PC-9 (cell line): ENCODE measurements around the gene BICC1. TPM values are rescaled to one million over a fixed set of nuclear protein-coding genes. Genes with fewer than 3 reads are reported as not detected.

Source experiments
- BruUV-seq: library from RNA; stranded (reverse); fragments of 400-500 nt; replicated peaks from 2 replicates; lab custom pipeline; 2021; lab: Mats Ljungman, UMichigan
- CTCF ChIA-PET: fragments of 300-600 bp; sonication (Branson Sonifier 250); formaldehyde crosslinking; loops from one replicate; lab custom pipeline; 2022; ENCODE audit warnings: antibody characterized with exemption; lab: Charles Lee
- POLR2A ChIA-PET: fragments of 300-600 bp; sonication (Branson Sonifier 250); formaldehyde crosslinking; loops from one replicate; lab custom pipeline; 2022; ENCODE audit warnings: antibody characterized with exemption; ENCODE audit not compliant: unreplicated experiment; lab: Charles Lee
- DNase-seq, 2 experiments: peaks; one replicate each; pipeline versions ENCODE4 v3.0.0 to v3.0.0-alpha.2; 2015 to 2022; ENCODE audit warnings: mixed read lengths in 1 of 2
- H2AFZ ChIP-seq: fragments of 200-600 bp; sonication (generic); 2 replicates; pipeline ENCODE4 v1.8.1; 2017; ENCODE audit warnings: antibody characterized with exemption
- H3F3A ChIP-seq: fragments of 200-600 bp; sonication (generic); 2 replicates; pipeline ENCODE4 v1.8.1; 2017; ENCODE audit warnings: antibody characterized with exemption, mild to moderate bottlenecking, low read depth; ENCODE audit not compliant: insufficient read depth
- H3K27ac ChIP-seq: fragments of 200-600 bp; sonication (generic); 2 replicates; pipeline ENCODE4 v1.6.1; 2016; ENCODE audit warnings: mixed run types
- H3K27me3 ChIP-seq: fragments of 200-600 bp; sonication (generic); 2 replicates; pipeline ENCODE4 v1.6.1; 2016; ENCODE audit warnings: low read depth, mixed run types; ENCODE audit not compliant: insufficient read depth
- H3K36me3 ChIP-seq: fragments of 200-600 bp; sonication (generic); 2 replicates; pipeline ENCODE4 v1.6.1; 2016; ENCODE audit warnings: low read depth, mixed run types
- H3K4me1 ChIP-seq: fragments of 200-600 bp; sonication (generic); replicated peaks from 2 replicates; pipeline ENCODE4 v1.6.1; 2016; ENCODE audit warnings: mixed run types; ENCODE audit not compliant: insufficient read depth
- H3K4me2 ChIP-seq: fragments of 200-600 bp; sonication (generic); 2 replicates; pipeline ENCODE4 v1.6.1; 2017; ENCODE audit warnings: mixed run types
- H3K4me3 ChIP-seq: fragments of 200-600 bp; sonication (generic); 2 replicates; pipeline ENCODE4 v1.6.1; 2016; ENCODE audit warnings: mixed run types
- H3K79me2 ChIP-seq: fragments of 200-600 bp; sonication (generic); 2 replicates; pipeline ENCODE4 v1.6.1; 2017; ENCODE audit warnings: low read depth, mixed run types
- H3K9me2 ChIP-seq: fragments of 200-600 bp; sonication (generic); 2 replicates; pipeline ENCODE4 v1.8.1; 2017; ENCODE audit warnings: mild to moderate bottlenecking; ENCODE audit not compliant: insufficient read depth
- H3K9me3 ChIP-seq: fragments of 200-600 bp; sonication (generic); 2 replicates; pipeline ENCODE4 v1.8.1; 2016; ENCODE audit warnings: low read depth; ENCODE audit not compliant: insufficient read depth
- H4K20me1 ChIP-seq: fragments of 200-600 bp; sonication (generic); 2 replicates; pipeline ENCODE4 v1.8.1; 2017; ENCODE audit not compliant: insufficient read depth
- CTCF ChIP-seq: fragments of 200-600 bp; sonication (generic); conservative IDR thresholded peaks from 2 replicates; pipeline ENCODE4 v1.6.1; 2017; ENCODE audit warnings: mixed run types, antibody characterized with exemption, mild to moderate bottlenecking, moderate library complexity
- EZH2 ChIP-seq: fragments of 200-600 bp; sonication (generic); IDR thresholded peaks from 2 replicates; pipeline ENCODE4 v1.8.0; 2017; ENCODE audit warnings: antibody characterized with exemption, low read depth
- intact Hi-C: fragments of 100-400 bp; cut with micrococcal nuclease; formaldehyde crosslinking; loops from one replicate; pipeline ENCODE4 v1.10.0; 2022; ENCODE audit not compliant: unreplicated experiment
- total RNA-seq: library from RNA; stranded (reverse); gene quantifications from 2 replicates; pipeline ENCODE4 v1.2.3, GENCODE V29; 2021

Gene BICC1
- total RNA-seq, 1 experiment from 2014 or later = not detected

GRCh38 chr10:58771863-58772262 lies 259.2 kb downstream of the BICC1 start:
- CTCF ChIA-PET = no interaction called here
- BruUV-seq = no TSS peak
- DNase-seq = no peak

DNA sequence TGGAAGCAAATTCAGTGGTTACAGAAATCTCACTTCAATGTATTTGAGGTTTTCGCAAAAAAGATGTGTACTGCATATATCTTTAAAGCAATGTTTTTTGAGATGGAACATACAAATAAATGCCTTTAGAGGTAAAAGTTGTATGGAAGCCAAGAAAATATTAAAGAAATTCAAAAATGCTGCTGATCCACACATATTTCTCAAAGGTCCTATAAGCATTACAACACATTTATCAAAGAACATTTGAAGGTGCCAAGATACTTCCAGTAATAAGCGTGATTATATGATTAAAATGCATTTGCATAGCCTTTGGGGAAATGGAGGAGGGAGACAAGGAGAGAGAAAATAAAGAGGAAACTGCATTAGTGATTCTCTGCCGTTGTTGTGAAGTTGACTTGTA lies 260.1 kb downstream of the BICC1 start:
- Histone ChIP-seq H2AFZ (no peak overlapping the region), H3K9me2 (no peaks in the 10 kb centered on the region), H3K27ac (no peak overlapping the region), H3K4me3 (no peak overlapping the region), H4K20me1 (no peaks in the 10 kb centered on the region; the same call in 1 of the 2 replicates), H3K9me3 (no peaks in the 10 kb centered on the region), H3K36me3 (no peaks in the 10 kb centered on the region), H3K4me2 (no peak overlapping the region), H3K27me3 (no peaks in the 10 kb centered on the region), H3K4me1 (no peaks in the 10 kb centered on the region), H3K79me2 (no peaks in the 10 kb centered on the region), H3F3A (no peaks in the 10 kb centered on the region)
- CTCF ChIA-PET = no interaction called here
- no TSS peak for BruUV-seq
- POLR2A ChIA-PET = no interaction called here
- intact Hi-C loops = no loop called here
- DNase-seq = no peak
- no peak for TF ChIP-seq EZH2
- TF ChIP-seq CTCF = no peak

More at GRCh38 chr10:58771863-58772262, 259.2 kb downstream of the BICC1 start:
- H3K4me2 ChIP-seq = no peak overlapping the region
- H4K20me1 ChIP-seq = no peaks in the 10 kb centered on the region; the same call in 1 of the 2 replicates
- intact Hi-C loops = no loop called here
- TF ChIP-seq CTCF = no peak
- POLR2A ChIA-PET = no interaction called here
- no peaks in the 10 kb centered on the region for H3K4me1 ChIP-seq
- H2AFZ ChIP-seq = no peak overlapping the region
- no peaks in the 10 kb centered on the region for H3K36me3 ChIP-seq
- H3F3A ChIP-seq = no peaks in the 10 kb centered on the region
- no peaks in the 10 kb centered on the region for H3K9me3 ChIP-seq
- H3K27me3 ChIP-seq = peaks cover 5% of the 10 kb centered on the region; the same call in 1 of the 2 replicates
- H3K4me3 ChIP-seq = no peak overlapping the region
- H3K9me2 ChIP-seq = no peaks in the 10 kb centered on the region
- no peaks in the 10 kb centered on the region for H3K79me2 ChIP-seq
- H3K27ac ChIP-seq = no peak overlapping the region

GRCh38 chr10:58773341-58773740 lies 260.7 kb downstream of the BICC1 start:
- ChIA-PET CTCF (no interaction called here), POLR2A (no interaction called here)
- intact Hi-C loops = no loop called here
- Histone ChIP-seq H3K27me3 (no peaks in the 10 kb centered on the region), H3K4me2 (no peak overlapping the region), H3K4me1 (no peaks in the 10 kb centered on the region), H3K9me3 (no peaks in the 10 kb centered on the region), H3K36me3 (no peaks in the 10 kb centered on the region), H3K79me2 (no peaks in the 10 kb centered on the region), H2AFZ (0 out of 2 replicates have a peak overlapping the region, but pooled peaks have one; percentile 20), H3K27ac (no peak overlapping the region), H3F3A (no peaks in the 10 kb centered on the region), H4K20me1 (no peaks in the 10 kb centered on the region; the same call in 1 of the 2 replicates), H3K4me3 (no peak overlapping the region), H3K9me2 (no peaks in the 10 kb centered on the region)
- no TSS peak for BruUV-seq
- DNase-seq = no peak
- TF ChIP-seq EZH2 (no peak), CTCF (no peak)
